ENCODE results near the gene PGC. TPM values are rescaled to one million over a fixed set of nuclear protein-coding genes. Genes with fewer than 3 reads are reported as not detected.

PGC gene
- total and polyA plus RNA-seq, 12 donors = 0.58 to 2.0 TPM; not detected in 10

DNA sequence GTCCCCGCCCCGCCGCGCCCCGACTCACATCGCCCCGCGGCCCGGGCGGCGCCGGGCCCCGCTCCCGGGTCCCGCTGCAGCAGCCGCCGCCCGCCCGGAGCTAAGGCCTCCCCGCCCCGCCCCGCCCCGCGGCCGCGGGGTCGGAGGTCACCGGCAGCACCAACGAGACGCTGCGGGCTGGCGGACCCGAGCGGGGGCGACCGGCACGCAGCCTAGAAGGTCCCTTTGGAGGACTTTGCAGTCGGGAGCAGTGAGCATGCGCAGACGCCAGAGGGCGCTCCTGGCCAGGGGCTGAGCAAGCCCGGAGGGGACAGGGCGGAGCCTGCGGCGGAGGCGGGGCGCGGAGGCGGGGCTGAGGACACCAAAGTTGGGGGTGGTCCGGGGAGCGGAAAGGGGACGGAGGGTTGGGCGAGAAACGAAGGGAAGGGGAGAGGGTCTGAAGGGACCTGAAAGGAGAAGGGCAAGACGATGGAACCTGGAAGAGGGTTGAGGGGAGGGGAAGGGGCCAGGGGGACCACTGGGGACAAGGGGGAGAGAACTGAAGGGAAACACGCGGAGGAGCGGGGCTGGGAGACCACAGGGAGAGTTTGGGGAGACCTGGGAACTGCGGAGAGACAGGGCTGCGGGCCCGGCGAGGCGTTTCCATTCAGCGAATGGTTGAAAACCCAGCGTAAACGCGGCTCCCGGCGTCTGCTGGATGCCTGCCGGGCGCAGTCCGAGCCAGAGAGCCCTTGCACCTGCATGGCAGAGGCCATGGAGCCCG lies 32.8 kb upstream of the PGC start, which contains the start of gene FRS3:
Gene FRS3, minus strand, starts transcription at position 113 of the 763 bp plus-strand sequence. CDS start 2,913 bp downstream, outside the sequence.
- WGBS, 2 donors = 0 to 1% methylated on average over 60 to 73 of the region's 73 CpGs
- peak within 1 kb of the TSS; percentile 65 to 99 (median 90) for H3K4me3 ChIP-seq
- TF ChIP-seq, protein P1, sequence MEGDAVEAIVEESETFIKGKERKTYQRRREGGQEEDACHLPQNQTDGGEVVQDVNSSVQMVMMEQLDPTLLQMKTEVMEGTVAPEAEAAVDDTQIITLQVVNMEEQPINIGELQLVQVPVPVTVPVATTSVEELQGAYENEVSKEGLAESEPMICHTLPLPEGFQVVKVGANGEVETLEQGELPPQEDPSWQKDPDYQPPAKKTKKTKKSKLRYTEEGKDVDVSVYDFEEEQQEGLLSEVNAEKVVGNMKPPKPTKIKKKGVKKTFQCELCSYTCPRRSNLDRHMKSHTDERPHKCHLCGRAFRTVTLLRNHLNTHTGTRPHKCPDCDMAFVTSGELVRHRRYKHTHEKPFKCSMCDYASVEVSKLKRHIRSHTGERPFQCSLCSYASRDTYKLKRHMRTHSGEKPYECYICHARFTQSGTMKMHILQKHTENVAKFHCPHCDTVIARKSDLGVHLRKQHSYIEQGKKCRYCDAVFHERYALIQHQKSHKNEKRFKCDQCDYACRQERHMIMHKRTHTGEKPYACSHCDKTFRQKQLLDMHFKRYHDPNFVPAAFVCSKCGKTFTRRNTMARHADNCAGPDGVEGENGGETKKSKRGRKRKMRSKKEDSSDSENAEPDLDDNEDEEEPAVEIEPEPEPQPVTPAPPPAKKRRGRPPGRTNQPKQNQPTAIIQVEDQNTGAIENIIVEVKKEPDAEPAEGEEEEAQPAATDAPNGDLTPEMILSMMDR (IDR thresholded peaks at IDR 0.05) = peak; percentile 87 to 98 (median 94)
- H3K27ac ChIP-seq = peak within 1 kb of the TSS; percentile 66 to 99 (median 94)
- ATAC-seq (peak; percentile 92 to 97 (median 94)), DNase-seq (peak; percentile 98 to 100)
- intact Hi-C loops (cut with DNase I) = loop anchor here (1.0 to 10.0 kb wide), 17 partner anchors 43 to 435 kb away; partner anchors contain the start of genes TFEB (in 4 of the 10), MRPS10 (in 2 of the 10), USP49 (in 2 of the 10) and GUCA1A (in 1 of the 10)
- H3K36me3 ChIP-seq = peaks cover 0 to 39% (median 11%) of the 10 kb centered on the region in 9 donors
- no peaks in the 10 kb centered on the region for H3K27me3 ChIP-seq
- no peaks in the 10 kb centered on the region for H3K9me3 ChIP-seq
- H3K4me1 ChIP-seq = peaks cover 11 to 59% (median 35%) of the 10 kb centered on the region in 9 donors

DNA sequence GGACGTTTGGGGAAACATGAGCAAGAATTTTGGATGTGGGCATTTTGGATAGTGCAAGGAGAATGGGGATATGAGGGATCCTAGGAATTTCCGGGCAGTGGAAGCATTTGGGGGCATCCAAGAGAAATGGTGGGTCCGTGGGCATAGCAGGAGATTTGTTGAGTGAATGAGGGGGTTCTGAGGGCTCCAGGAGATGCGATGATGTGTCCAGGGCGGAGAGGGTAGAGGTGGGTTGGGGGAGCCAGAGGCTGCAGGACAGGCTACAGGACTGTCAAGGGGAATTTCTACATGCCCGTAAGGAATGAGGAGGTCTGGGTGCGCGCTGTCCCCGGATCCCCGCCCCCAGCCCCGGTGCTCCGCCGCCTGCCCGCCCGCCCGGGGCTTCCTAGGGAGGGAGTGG lies 32.1 kb upstream of the PGC start:
- WGBS, 2 donors = 1 to 3% methylated on average over 14 to 16 of the region's 16 CpGs

DNA sequence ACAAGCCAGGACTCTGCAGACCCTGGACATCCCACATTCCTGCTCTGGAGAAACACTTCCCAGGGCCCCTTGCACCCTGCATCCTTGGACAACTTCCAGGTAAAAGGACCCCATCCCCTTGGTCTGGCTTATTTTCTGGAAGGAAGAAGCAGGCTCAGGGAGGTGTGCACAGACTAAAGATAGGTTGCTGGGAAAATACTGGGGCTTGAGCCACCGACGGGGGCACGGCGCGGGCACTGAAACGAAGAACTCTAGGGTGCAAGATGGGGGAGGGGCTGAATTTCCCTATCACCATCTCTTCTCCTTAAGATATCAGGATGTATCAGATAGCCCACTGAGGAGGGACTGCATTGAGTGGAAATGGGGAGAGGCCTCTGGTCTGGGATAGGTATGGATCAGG lies 31.7 kb upstream of the PGC start:
- TF ChIP-seq, protein P1 (IDR thresholded peaks at IDR 0.05) = no peak
- H3K9me3 ChIP-seq = no peaks in the 10 kb centered on the region
- peak overlapping the region in 9 of 10 donors; percentile 65 to 99 (median 89) for H3K4me3 ChIP-seq
- DNase-seq (no peak), ATAC-seq (no peak)
- WGBS, 2 donors = 25 to 40% methylated on average over 6 of the region's 6 CpGs
- peaks cover 11 to 48% (median 25%) of the 10 kb centered on the region in 9 donors for H3K4me1 ChIP-seq
- peak overlapping the region in 5 of 10 donors; percentile 39 to 94 (median 75) for H3K27ac ChIP-seq
- H3K27me3 ChIP-seq = no peaks in the 10 kb centered on the region
- H3K36me3 ChIP-seq = peaks cover 0 to 40% (median 19%) of the 10 kb centered on the region in 9 donors
- intact Hi-C loops (cut with DNase I) = loop anchor here in 8 of 10 donors (5.0 to 10.0 kb wide), 10 partner anchors 42 to 414 kb away; partner anchors contain the start of genes TFEB (in 3 of the 8) and GUCA1A (in 1 of the 8)

More for the DNA sequence above, 32.1 kb upstream of the PGC start:
- Histone ChIP-seq H3K4me1 (peaks cover 11 to 53% (median 29%) of the 10 kb centered on the region in 9 donors), H3K27me3 (no peaks in the 10 kb centered on the region), H3K4me3 (peak overlapping the region; percentile 57 to 99 (median 88)), H3K9me3 (no peaks in the 10 kb centered on the region), H3K27ac (peak overlapping the region in 9 of 10 donors; percentile 29 to 94 (median 68)), H3K36me3 (peaks cover 0 to 39% (median 17%) of the 10 kb centered on the region in 9 donors)
- DNase-seq (no peak), ATAC-seq (no peak)
- TF ChIP-seq, protein P1 (IDR thresholded peaks at IDR 0.05) = no peak
- intact Hi-C loops (cut with DNase I) = loop anchor here in 8 of 10 donors (5.0 to 10.0 kb wide), 10 partner anchors 42 to 415 kb away; partner anchors contain the start of genes TFEB (in 3 of the 8) and GUCA1A (in 1 of the 8)
